Right lobe of liver (tissue), 4 donors: Measurements from ENCODE around the gene TM9SF3.
"Not testable (repeated sequence)": the region's sequence is repeated elsewhere in the genome, so short reads cannot be mapped to it uniquely, and the experiment has no call there.

Source experiments
- POLR2A ChIP-seq: fragments of 450-650 bp; IDR thresholded peaks from one replicate; pipeline ENCODE4 v1.6.1; 2017; ENCODE audit warnings: antibody characterized with exemption, mild to moderate bottlenecking
- TF ChIP-seq, protein P1 (sequence below), 4 donors: fragments of 200-600 bp in 3 of 4; fragments of 450-650 bp in 1 of 4; IDR thresholded peaks; one replicate each; pipeline versions ENCODE4 v1.5.1 to v1.8.0; 2016 to 2022; ENCODE audit warnings: antibody characterized with exemption in 4 of 4, mild to moderate bottlenecking in 2 of 4
- donor health status: DM: no; HTN: no; CAD: no.
- donor health status: DM: no; HTN: no; CAD: no.
- donor health status: DM: no; HTN: yes; CAD: no.

DNA sequence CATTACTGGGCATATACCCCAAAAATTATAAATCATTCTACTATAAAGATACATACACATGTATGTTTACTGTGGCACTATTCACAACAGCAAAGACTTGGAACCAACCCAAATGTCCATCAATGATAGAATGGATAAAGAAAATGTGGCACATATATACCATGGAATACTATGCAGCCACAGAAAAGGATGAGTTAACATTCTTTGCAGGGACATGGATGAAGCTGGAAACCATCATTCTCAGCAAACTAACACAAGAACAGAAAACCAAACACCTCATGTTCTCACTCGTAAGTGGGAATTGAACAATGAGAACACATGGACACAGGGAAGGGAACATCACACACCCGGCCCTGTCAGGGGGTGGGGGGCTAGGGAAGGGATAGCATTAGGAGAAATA is 12.2 kb downstream of the TM9SF3 start:
- TF ChIP-seq POLR2A, result not testable (repeated sequence)
- TF ChIP-seq, protein P1, sequence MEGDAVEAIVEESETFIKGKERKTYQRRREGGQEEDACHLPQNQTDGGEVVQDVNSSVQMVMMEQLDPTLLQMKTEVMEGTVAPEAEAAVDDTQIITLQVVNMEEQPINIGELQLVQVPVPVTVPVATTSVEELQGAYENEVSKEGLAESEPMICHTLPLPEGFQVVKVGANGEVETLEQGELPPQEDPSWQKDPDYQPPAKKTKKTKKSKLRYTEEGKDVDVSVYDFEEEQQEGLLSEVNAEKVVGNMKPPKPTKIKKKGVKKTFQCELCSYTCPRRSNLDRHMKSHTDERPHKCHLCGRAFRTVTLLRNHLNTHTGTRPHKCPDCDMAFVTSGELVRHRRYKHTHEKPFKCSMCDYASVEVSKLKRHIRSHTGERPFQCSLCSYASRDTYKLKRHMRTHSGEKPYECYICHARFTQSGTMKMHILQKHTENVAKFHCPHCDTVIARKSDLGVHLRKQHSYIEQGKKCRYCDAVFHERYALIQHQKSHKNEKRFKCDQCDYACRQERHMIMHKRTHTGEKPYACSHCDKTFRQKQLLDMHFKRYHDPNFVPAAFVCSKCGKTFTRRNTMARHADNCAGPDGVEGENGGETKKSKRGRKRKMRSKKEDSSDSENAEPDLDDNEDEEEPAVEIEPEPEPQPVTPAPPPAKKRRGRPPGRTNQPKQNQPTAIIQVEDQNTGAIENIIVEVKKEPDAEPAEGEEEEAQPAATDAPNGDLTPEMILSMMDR (IDR thresholded peaks at IDR 0.05), result not testable (repeated sequence)
